NCI-H146 (cell line): ENCODE results near the gene MAPRE3.
A peak's percentile ranks its signal among the peaks of the same experiment; 100 is the strongest.

Source experiments
- DNase-seq: peaks from one replicate; lab custom pipeline; 2025; lab: John Stamatoyannopoulos, UW

Gene MAPRE3

DNA sequence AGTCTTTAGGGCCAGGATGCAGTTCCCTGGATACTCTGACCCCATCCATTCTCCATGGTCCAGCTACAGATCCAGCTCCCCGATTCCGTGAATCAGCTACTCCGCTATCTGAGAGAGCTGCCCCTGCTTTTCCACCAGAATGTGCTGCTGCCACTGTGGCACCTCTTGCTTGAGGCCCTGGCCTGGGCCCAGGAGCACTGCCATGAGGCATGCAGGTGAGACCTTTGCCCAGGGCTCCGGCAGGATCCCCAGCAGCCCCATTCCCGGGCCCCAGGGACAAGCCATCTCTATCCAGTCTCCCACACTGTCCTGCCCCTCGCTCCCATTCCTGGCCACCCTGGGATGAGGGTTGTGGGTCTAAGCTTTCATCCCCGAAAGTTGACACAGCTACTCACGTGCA lies 69.8 kb downstream of the MAPRE3 start:
- no peak for DNase-seq

DNA sequence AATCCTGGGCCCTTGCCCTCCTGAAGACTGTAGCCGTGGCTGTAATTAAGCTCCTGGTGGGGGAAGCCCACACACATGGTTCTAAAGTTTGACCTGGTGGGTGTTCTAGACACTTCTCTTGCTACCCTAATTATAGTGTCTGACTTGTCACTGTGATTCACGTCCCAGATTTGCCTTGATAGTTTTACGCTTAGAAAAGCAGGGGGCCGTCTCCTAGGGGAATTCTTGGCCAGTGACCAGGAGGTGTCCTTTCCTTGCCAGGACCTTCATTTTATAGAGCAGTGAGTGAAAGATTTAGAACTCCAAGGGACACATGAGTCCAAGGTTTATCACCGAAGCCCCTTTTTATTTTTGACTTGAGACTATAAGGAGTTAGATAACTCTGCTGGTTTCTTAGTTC lies 71.3 kb downstream of the MAPRE3 start:
- DNase-seq: no peak

DNA sequence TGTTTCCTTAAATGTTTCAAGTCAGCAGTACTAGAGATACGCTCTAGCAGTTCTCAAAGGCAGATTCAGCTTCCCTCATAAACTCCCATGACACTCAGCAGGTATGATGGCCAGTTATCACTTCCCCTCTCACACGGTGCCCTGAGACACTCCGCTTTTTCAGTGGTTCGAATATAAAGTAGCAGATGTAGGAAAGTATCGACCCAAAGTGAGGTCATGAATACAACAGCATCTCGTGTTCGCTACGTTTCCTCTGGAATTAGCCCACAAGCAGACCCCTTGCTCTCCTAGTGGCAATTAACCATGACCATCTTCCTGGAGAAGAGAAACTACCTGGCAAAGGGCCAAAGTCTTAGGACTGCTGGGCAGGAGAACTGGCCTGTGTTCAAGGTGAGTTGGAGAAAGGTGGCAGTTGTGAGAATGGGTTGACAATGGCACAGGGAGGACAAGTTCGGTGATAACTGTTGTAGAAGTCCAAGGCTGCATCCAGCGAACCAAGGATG lies 71.8 kb downstream of the MAPRE3 start:
- DNase-seq: no peak

DNA sequence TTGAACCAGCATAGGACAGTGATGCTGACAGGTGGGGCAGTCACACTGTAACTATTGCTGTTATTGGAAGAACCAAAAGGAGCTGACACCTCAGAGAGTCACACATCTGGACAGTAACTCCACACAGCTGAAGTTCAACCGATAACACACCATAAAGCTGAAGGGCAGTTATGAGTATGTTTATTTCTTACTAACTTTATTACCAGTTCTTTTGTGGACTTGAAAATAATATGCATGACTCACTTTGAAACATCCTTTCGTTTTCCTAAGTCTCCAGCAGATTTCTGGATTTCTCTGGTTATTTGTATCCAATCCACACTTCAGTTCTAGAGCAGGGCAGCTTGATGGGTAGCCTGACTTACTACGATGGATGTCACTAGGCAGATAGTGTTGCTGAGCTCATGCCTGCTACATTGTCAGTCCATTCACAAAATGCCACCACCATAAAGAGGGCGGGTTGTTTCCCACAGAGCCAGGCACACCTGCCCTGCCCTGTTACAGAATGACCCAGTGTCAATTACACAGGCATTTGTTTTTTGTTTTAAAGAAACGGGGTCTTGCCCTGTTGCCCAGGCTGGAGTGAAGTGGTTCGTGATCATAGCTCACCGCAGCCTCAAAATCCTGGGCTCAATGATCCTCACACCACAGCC lies 72.7 kb downstream of the MAPRE3 start:
- no peak for DNase-seq

DNA sequence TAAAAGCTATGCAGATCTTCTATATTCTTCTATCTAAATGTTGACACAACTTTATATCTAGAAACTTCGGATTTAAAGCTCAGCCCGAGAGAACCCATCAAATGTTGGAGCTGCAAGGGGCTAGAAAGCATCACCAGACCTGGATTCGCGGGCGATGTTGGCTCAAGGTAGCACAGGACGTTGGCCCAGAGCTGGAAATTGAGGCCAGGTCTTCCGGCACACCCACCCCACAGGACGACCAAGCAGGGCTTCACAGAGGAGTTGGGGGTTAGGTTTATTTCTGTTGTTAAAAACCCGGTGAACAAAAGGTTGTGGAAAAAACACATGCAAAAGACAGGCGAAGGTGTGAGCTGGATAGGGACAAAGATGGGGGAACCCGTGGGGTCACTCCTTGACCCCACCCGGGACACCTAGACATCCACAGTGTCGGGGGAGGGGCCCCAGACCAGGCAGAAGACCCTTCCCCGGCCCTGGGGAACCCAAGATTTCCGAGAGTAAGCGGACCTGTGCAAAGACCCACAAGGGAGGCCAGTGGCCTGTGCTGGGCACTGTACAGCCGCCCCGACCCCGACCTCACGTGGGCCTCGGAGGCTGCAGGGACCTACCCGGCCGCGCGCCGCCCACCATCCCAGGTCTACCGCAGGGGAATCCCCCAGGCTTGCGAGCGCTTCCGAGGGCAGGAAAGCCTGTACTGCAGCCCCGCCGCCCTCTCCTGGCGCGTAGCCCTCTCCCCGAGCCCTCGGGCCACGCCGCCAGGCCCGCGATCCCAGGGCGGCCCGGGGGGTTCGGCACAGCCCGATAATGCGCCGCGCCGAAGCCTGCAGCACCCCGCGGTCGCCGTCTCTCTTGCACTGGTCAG lies 79.2 kb downstream of the MAPRE3 start:
- DNase-seq: peak; percentile 83

DNA sequence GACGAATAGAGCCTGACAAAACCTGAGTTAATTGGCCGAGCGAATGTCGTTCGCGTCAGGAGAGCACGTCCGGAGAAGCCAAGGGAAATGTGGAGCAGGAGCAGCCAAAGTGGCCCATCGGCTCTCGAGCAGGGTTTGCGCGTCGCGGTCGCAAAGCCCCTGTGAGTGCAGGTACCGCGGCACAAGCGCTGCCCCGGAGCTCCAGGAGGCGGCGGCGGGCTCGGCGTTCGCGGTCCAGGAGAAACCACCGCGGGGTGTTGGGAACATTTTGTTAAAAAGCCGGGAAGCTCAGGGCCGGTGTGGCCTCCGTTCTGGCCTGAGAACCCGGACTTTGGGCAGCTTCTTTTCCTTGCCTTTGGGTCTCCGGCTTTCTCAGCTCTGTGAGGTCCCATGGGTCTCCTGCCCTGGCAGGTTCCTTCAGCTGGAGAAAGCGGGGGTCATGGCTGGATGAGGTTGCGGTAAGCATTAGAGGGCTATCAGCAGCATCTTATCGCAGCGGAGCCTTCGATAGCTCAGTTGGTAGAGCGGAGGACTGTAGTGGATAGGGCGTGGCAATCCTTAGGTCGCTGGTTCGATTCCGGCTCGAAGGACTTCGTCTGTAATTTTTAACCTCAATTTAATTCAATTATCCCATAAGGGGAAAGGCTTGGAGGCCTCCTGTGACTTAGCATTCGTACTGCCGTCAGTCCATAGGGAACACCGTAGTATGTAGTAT lies 80.0 kb downstream of the MAPRE3 start:
- peak; percentile 96 for DNase-seq

DNA sequence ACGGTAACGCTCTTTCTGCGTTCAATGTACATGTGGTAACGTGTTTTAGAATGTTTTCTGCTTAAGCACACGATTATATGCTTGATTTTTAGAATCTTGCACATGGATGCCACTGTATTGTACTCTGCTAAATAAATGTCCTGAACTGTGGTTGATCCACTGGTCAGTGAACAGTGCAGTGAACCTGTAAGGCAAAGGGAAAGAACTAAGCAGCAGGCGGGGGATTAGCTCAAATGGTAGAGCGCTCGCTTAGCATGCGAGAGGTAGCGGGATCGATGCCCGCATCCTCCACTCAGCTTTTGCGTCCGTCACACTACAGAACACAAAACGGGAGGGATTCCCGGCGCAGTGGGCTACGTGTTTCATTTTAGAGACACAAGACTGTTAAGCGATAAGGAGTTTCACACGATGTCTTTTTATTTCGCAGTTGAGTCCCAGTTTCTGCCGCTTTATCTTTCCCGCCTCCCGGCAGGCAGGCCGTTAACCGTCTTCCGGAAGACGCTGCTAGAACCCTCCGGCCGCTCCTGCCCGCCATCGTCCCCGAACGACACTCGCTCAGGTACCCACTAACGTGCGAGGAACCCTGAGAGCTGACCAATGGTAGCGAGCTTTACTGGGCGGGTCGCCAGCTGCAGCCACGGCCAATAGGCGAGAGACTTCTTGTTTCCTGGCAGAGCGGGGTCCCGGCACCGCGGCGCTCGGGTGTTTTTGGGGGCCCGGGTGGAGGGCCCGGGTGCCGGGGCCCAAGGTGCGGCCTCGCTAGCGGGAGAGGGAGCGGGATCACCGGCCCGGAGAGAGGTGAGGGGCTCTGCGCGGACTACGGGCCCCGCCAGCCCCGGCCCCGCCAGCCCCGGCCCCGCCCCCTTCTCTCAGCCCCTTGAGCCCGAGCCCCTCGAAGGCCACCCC lies 80.8 kb downstream of the MAPRE3 start, which contains the start of gene AGBL5:
AGBL5 (plus strand) TSS at position 673 of the 906 bp plus-strand sequence. CDS start 1,291 bp downstream, outside the sequence.
- DNase-seq: peak; percentile 93

DNA sequence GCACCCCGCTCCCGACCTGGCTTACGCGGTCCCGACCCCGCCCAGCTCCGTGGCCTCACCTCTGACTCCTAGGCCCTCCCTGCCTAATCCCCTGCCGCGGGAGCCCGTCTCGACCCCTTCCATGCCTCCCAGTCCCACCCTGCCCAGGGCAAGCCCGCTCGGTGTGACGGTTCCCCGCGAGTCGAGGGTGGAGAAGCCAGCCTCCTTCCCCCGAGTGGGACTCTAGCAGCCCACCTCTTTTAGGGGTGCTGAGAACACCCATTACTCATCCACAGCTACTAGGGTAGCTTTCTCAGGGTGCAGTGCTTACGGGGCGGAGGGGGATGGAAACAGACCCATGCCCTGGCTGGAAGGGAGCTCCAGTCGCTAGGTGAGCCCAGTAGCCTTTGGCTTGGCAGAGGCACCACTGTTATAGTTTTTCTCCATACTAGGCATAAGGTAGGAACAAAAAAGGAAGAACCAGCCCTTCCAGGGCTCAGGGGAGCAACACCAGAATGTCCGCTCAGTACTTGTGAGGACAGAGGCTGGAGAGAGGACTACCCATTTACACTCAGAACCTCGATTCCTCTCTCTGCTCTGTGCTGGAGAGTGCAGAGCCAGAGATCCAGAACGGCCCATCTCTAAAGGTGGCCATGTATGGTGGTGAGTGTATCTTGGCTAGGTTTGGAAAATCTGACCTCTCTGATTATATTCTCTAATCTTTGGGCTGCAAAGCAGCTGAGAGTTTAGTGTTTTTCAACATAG lies 81.6 kb downstream of the MAPRE3 start:
- DNase-seq: peak; percentile 47

DNA sequence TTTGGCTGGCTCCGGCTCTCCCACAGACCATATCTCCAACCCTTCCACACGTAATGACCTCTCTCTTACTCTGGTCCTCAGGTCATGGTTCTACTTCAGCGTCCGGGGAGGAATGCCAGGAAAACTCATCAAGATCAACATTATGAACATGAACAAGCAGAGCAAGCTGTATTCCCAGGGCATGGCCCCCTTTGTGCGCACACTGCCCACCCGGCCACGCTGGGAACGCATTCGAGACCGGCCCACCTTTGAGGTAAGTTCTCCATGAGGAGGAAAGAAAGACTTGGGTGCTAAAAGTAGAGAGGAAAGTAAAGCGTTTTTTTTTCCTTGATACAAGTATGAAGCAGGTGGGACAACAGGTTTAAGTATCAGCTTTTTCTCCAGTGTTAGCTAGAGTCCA lies 82.9 kb downstream of the MAPRE3 start:
- no peak for DNase-seq

DNA sequence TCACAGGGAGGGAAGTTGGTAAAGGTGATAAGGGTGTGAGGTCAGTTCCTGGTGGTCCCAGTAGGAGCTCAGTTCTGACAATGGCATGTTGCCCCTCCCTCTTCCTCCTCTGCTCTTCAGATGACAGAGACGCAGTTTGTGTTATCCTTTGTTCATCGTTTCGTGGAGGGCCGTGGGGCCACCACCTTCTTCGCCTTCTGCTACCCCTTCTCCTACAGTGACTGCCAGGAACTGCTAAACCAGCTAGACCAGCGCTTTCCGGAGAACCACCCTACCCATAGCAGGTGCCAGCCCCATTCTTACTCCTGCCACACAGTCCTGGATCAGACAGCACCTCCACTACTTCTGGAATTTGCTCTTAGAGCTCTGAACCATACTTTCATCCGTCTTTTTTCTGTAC lies 83.3 kb downstream of the MAPRE3 start:
- no peak for DNase-seq

DNA sequence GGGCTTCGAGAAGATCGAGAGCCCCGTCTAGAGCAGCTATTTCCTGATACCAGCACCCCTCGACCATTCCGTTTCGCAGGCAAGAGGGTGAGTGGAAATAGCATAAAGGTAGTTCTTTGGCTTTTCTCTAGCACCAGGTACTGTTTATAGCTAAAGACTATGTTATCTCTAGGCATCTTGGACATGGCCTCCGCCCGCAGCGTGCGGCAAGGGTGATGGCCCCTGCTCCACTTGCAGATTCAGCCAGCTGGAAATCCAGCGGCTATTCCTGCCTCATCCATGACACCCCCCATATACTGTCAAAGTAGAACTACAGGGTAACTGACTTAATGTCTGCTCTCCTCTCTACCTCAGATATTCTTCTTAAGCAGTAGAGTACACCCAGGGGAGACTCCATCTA lies 84.3 kb downstream of the MAPRE3 start:
- DNase-seq: no peak

DNA sequence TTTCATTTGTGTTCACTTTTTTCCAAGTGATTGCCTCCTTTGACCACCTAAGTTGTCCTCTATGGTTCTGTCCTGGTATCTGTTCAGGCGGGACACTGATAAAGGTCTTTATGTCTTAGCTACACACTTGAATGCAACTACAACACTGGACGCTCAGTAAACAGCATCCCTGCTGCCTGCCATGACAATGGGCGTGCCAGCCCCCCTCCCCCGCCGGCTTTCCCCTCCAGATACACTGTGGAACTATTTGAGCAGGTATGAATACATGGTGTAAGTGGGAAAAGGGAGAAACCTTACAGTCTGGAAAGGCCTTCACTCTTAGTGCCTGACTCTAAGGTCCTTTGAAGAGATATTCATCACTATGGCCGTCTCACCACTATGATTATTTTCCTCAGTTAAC lies 86.7 kb downstream of the MAPRE3 start:
- no peak for DNase-seq

DNA sequence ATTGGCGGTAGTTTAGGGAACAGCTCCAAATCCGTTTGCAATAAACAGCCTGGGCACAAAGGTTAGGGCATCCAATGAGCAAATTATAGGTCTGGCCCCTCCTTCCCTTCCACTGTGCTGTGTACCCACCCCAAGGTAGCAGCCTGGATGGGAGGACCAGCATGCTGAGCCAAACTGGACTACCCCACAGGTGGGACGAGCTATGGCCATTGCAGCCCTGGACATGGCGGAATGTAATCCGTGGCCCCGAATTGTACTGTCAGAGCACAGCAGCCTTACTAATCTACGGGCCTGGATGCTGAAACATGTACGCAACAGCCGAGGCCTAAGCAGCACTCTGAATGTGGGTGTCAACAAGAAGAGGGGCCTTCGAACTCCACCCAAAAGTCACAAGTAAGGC lies 87.8 kb downstream of the MAPRE3 start:
- DNase-seq: no peak

DNA sequence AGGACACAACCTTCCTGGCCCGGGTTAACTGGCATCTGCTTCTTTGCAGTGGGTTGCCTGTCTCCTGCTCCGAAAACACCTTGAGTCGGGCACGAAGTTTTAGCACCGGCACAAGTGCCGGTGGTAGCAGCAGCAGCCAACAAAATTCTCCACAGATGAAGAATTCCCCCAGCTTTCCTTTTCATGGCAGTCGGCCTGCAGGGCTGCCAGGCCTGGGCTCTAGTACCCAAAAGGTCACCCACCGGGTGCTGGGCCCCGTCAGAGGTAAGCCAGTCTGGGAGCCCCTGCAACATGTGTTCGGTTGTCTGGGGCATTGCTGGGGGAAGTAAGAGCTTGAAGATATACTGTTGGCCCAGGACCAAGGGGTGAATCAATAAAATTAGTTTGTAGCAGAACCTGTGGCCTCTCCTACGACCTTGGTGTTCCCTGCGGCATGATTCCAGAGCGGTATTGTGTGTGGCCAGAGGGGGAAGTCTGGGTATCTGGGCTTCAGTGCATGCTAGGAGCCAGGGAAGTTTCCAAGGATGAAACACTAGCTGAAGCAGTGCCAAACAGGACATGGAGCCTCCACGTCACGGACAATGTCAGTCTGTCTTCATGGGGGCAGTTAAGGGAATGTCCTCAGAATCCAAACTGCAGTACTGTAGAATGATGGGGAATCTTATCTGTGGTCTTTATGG lies 88.8 kb downstream of the MAPRE3 start:
- no peak for DNase-seq

DNA sequence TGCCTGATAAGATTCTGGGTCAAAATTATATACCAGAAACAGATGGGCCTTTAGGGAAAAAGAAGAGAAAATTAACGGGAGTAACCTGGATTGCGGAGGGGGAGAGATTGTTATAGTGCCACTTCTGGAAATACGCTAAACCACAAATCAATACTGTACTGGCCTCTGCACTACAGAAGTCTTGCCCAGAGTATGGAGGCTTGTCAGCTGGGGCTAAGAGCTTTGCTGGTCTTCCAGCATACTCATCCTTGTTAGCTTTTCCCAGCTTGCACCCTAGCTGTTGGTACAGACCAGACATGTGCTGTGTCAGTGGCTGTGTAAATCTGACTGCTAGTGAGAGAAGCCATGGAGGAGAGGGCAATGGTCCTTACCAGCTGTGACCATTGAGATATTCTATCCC lies 89.9 kb downstream of the MAPRE3 start:
- DNase-seq: no peak

DNA sequence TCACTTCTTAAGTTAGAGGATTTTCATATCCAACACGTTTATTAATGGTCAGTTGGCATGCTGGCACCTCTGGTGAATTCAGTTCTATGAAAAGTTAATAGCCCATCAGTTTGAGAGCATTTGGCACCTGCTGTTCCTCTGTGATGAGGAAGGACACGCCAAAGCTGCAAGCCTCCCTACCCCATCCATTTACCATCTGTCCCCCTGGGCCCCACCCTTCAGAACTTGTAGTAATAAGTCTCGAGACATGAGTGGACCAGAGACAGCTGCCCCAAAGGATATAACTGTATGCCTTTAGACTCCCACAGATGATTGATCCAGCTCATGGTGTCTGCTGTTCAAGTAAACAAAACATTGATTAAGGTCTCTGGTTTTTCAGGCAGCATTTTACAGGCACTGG lies 94.7 kb downstream of the MAPRE3 start:
- DNase-seq: no peak

DNA sequence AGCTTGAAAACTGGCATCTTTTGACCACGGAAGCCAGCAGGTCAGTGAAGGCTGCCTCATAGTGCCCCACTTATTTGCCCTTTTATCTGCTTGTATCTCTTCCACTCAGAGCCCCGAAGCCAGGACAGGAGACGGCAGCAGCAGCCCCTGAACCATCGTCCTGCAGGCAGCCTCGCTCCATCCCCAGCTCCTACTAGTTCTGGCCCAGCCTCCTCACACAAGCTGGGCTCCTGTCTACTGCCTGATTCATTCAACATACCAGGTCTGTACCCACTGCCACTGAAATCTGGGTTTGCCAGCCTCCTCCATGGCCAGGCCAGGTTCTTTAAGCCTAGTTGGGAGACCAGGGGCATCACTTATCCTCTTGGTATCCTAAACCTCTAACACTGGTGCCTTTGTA lies 96.9 kb downstream of the MAPRE3 start:
- no peak for DNase-seq

DNA sequence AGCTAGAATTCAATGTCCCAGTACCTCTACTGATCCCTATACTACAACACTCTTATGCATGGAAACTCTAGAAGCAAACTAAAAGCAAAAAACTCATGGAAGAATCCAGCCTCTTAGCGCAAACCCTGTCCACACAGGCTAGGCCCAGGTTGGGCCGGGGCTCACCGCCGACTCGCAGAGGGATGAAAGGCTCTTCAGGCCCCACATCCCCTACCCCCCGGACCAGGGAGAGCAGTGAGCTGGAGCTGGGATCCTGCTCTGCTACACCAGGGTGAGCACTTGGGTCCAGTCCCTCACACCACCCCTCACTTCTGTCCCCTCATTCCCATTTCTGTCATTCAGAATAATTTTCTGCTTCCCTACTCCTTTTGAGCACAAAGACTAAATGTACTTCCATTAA lies 99.0 kb downstream of the MAPRE3 start:
- DNase-seq: no peak

DNA sequence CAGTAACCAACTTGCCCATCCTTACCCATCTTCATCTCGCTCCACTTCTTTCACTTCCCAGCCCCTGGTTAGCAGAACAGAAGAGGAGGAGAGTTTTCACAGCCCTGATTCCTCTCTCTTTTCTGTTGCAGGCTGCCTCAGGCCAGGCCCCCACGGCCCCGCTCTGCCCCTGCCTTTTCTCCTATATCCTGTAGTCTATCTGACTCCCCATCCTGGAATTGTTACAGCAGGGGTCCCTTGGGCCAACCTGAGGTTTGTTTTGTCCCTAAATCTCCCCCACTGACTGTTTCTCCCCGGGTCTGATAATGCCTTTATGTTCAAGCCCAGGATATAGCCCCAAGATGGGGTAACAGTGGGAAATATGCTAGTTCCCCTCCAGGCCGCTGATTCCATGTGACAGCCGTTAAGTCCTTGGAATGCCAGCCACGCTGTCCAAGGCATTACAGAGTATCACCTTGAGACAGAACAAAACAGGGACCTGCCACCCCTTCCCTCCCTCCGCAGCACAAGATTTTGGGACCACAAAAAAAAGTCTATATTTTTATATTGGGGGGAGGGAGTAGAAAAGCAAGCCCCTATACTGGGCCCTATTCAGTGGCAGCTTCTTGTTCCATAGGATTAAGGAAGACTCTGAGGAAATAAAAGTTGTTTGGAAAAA lies 99.7 kb downstream of the MAPRE3 start:
- no peak for DNase-seq
